ENCODE results near the gene CES4A.

CES4A gene

GRCh38 chr16:67053767-67054334, 65.5 kb downstream of the CES4A start:
- DNase-seq (ENCODE audit: low read depth), result no peak

- no peak for DNase-seq (ENCODE audit: low read depth)
Observed at GRCh38 chr16:67054901-67055300, 66.5 kb downstream of the CES4A start.

- DNase-seq (ENCODE audit: low read depth), result peak; percentile 81
Observed at GRCh38 chr16:67055712-67056487, 67.5 kb downstream of the CES4A start.

Measured in fibroblast of the conjunctiva (primary cell).